GM19463 (cell line): Measurements from ENCODE around the gene COMMD6.
"Not testable (repeated sequence)": the region's sequence is repeated elsewhere in the genome, so short reads cannot be mapped to it uniquely, and the experiment has no call there.

ENCODE experiments used
- ATAC-seq: cut with Tn5 transposase; IDR thresholded peaks from one replicate; pipeline ENCODE4 v1.9.1; 2021; ENCODE audit warnings: mild to moderate bottlenecking, moderate library complexity; ENCODE audit not compliant: unreplicated experiment

COMMD6 gene

DNA sequence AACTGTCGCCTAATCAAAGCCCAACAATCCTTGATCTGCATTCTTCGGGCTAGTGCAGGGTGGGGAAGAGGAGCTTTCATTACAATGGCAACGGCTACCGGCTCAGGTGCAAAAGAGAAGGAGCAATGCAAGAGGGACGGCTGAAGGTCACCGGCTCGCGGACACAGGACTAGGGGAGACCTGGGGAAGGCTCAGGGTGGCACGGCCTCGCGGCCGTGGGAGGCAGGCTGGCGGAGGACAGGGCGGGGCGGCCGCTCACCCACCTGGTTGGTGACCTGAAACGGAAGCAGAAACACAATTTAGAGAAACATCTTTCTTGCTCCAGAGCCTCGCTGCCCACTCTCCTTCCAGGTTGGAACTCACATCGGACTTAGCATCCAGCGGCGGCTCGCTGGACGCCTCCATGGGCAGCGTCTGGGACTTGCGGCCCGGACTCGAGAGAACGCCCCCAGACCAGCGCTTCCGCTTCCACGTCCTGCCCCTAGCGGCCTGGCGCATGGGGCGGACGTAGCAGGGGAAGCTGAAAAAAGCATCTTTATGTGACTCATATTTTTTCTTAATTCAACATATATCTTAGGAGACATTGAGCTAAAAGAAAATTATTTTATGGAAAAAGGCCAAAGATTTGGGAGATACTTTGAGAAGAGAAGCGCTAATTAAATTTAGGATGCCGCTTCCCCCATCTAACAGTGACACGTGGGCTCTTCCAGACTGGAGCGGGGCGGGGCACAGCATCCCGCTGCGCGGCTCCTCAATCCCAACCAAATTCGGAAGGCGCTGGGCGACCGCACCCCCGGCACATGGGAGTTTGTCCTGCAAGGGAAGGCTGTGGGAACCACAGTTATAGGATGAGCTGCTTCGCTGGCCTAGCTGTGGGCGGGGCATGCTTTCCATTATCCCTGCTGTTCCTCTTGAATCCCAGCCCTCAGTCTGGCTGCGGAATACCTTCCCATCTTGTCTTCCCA lies at the start of gene COMMD6:
Gene COMMD6, minus strand, starts transcription at position 441 of the 965 bp plus-strand sequence. Its CDS starts 36 bp downstream, at position 405.
- ATAC-seq, result peak; percentile 97

- ATAC-seq, result no peak
Observed at GRCh38 chr13:75585153-75585552, 47.5 kb upstream of the COMMD6 start.

GRCh38 chr13:75583091-75583490 lies 45.5 kb upstream of the COMMD6 start:
- no peak for ATAC-seq

GRCh38 chr13:75581874-75582640 lies 44.4 kb upstream of the COMMD6 start:
- ATAC-seq, result no peak

GRCh38 chr13:75579529-75579928 lies 41.9 kb upstream of the COMMD6 start:
- no peak for ATAC-seq

GRCh38 chr13:75569576-75569975 lies 31.9 kb upstream of the COMMD6 start:
- no peak for ATAC-seq

DNA sequence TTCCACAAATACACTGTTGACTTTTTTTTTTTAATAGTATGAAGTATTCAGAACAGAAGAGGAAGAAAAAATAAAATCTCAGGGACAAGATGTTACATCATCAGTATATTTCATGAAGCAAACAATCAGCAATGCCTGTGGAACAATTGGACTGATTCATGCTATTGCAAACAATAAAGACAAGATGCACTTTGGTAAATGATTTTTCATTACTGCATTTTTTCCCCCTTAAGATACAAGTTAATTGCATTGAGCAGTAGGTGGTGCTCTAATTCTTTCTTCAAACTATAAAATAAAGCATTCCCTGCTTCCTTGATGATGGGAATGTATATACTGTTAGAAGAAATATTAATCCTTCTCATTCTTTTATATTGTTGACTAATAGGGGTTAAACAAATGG lies 29.0 kb upstream of the COMMD6 start:
- ATAC-seq, result no peak

GRCh38 chr13:75558145-75558840 lies 20.7 kb upstream of the COMMD6 start:
- ATAC-seq, result no peak

DNA sequence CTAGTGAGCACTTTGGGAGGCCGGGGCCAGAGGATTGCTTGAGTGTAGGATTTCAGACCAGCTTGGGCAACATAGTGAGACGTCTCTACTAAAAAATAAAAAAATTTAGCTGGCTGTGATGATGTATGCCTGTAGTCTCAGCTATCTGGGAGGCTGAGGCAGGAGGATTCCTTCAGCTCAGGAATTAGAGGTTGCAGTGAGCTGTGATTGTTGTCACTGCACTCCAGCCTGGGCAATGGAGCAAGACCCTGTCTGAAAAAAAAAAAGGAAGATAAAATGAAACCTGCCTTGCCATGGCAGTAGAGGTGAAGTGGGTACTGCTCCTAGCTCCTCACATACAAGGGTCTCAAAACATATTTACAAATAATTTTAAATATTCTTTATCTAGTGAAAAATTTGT lies 19.3 kb upstream of the COMMD6 start:
- ATAC-seq, result no peak

GRCh38 chr13:75555836-75556235 lies 18.2 kb upstream of the COMMD6 start:
- ATAC-seq, result no peak

GRCh38 chr13:75554981-75555380 lies 17.3 kb upstream of the COMMD6 start:
- ATAC-seq, result no peak

GRCh38 chr13:75554464-75554863 lies 16.8 kb upstream of the COMMD6 start:
- no peak for ATAC-seq

DNA sequence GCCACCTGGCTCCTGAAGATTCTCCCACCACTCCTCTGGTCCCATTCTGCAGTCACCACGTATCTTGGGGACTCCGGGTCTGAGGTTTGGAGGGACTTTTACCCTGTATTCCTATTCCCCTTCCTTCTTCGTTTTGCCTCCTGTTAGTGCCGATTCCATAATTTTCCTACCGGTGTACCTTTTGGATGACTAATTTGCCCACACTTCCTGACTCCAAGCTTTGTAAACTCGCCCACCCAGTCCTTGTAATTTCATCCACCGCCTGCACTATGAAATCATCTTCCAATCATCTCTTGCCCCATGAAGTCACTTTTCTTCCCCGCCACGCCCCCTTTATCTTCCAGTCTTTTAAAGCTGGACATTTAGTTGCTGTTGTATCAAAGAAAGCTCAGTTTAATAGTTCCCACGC lies 12.5 kb upstream of the COMMD6 start:
- ATAC-seq, result peak; percentile 5

DNA sequence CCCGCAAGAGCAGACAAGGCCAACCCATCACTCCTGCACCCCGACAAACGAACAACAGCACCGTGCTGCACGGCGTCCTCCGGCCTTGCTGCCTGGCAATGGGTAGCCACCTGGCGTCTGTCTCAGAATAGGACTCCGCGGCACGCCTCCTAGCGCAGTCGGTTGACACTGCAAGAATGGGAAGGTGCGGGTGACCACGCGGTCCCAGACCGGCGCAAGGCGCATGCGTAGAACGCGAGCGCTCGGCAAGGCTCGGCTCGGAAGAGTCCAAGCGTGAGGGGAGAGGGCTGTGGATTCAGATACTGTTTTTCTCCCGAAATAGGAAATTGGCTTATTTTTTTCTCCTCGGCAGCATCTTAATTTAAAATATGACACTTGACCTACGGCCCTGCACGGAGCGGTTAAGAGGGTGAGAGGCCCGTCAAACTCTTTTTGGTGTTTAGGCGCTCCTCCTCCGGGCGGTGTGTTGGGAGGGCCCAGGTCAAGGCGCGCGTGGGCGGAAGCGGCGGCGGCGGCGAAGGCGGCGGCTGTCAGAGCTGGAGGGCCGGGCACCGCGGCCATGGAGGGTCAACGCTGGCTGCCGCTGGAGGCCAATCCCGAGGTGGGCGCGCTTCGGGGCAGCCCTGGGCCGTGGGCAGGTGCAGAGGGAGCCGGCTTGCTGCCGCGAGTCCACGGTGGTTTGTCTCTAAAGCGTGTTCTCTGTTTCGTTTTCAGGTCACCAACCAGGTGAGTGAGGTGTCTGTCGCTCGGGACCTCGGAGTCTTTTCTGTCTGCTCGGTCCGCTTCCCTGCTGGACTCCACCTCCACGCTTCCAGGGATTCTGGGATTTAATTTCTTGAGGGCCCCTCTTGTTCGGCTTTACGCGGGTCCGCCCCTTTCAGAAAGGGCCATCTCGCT lies 11.9 kb upstream of the COMMD6 start, which contains the start of gene UCHL3:
Gene UCHL3, plus strand, starts transcription at position 530 of the 897 bp plus-strand sequence. Its CDS starts 30 bp downstream, at position 560.
- peak; percentile 95 for ATAC-seq

GRCh38 chr13:75547917-75548316 lies 10.3 kb upstream of the COMMD6 start:
- no peak for ATAC-seq

GRCh38 chr13:75545386-75545785 lies 7.7 kb upstream of the COMMD6 start:
- ATAC-seq, result not testable (repeated sequence)

- ATAC-seq, result no peak
Observed at GRCh38 chr13:75544681-75545330, 7.2 kb upstream of the COMMD6 start.

- no peak for ATAC-seq
Observed at GRCh38 chr13:75541961-75542360, 4.3 kb upstream of the COMMD6 start.

DNA sequence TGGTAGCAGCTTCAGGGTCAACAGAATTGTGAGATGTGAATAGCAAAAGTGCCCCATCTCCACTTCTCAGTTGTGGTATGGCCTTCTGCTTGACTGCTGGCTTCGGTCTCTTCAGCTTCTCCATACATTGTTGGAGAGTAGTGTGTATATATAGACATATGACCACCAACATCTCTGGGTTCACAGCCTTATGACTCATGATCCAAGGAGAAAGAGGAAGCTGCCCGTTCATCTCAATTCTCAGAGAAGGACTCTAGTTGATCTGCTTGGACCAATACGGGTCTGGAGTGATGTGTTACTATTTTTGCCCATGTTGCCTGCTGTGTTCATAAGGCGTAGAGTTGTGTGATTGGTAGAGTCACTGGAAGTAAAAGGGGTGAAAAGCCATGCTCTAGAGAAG lies 3.6 kb upstream of the COMMD6 start:
- no peak for ATAC-seq

DNA sequence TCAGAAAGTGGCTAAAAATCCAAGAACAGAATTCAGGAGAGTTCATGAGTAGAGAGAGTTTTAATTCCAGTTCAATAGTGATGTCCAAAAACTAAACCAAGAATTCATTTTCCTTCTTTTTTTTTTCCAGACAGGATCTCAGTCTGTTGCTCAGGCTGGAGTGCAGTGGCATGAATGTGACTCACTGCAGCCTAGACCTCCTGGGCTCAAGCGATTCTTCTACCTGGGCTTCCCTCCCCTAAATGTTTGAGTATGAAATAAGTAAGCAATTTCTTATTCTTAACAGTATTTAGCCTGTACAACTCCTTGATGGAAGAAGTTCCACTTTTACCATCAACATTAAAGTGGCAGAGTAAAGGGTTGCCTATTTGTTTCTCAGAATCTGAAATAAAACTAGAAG lies 3.8 kb downstream of the COMMD6 start:
- ATAC-seq, result no peak
